Fibroblast of the conjunctiva (primary cell): ENCODE data around the gene DNALI1.
"Not testable (repeated sequence)": the region's sequence is repeated elsewhere in the genome, so short reads cannot be mapped to it uniquely, and the experiment has no call there.

Experiments used
- DNase-seq: peaks from one replicate; pipeline ENCODE4 v3.0.0-alpha.2; 2010; ENCODE audit warnings: low read depth

DNALI1 gene

GRCh38 chr1:37556712-37557196, at the start of gene DNALI1:
TSS of gene DNALI1 (plus strand) at chr1:37556940. CDS start at chr1:37556995, 55 bp downstream.
- DNase-seq: peak; percentile 90

GRCh38 chr1:37509181-37509580, 47.6 kb upstream of the DNALI1 start:
- no peak for DNase-seq

- DNase-seq: no peak
Measured at GRCh38 chr1:37513795-37514349, 42.9 kb upstream of the DNALI1 start.

GRCh38 chr1:37514350-37515184, 42.2 kb upstream of the DNALI1 start, which contains the start of gene MEAF6:
TSS of gene MEAF6 (minus strand) at chr1:37514766. CDS start at chr1:37514746, 20 bp downstream.
- peak; percentile 31 for DNase-seq

- DNase-seq: no peak
Measured at GRCh38 chr1:37515185-37516034, 41.3 kb upstream of the DNALI1 start.

- DNase-seq: no peak
Measured at GRCh38 chr1:37517569-37517968, 39.2 kb upstream of the DNALI1 start.

GRCh38 chr1:37518241-37518640, 38.5 kb upstream of the DNALI1 start:
- DNase-seq: not testable (repeated sequence)

- not testable (repeated sequence) for DNase-seq
Measured at GRCh38 chr1:37518929-37519328, 37.8 kb upstream of the DNALI1 start.

- no peak for DNase-seq
Measured at GRCh38 chr1:37519613-37520012, 37.1 kb upstream of the DNALI1 start.

- DNase-seq: not testable (repeated sequence)
Measured at GRCh38 chr1:37529888-37530287, 26.9 kb upstream of the DNALI1 start.

- not testable (repeated sequence) for DNase-seq
Measured at GRCh38 chr1:37532418-37533156, 24.2 kb upstream of the DNALI1 start.

- no peak for DNase-seq
Measured at GRCh38 chr1:37533317-37534093, 23.2 kb upstream of the DNALI1 start.

- no peak for DNase-seq
Measured at GRCh38 chr1:37537378-37537777, 19.4 kb upstream of the DNALI1 start.

- DNase-seq: not testable (repeated sequence)
Measured at GRCh38 chr1:37539154-37539553, 17.6 kb upstream of the DNALI1 start.

- no peak for DNase-seq
Measured at GRCh38 chr1:37540036-37540785, 16.5 kb upstream of the DNALI1 start.

GRCh38 chr1:37544530-37544929, 12.2 kb upstream of the DNALI1 start:
- no peak for DNase-seq

- DNase-seq: no peak
Measured at GRCh38 chr1:37545019-37545418, 11.7 kb upstream of the DNALI1 start.

- no peak for DNase-seq
Measured at GRCh38 chr1:37549341-37549740, 7.4 kb upstream of the DNALI1 start.

GRCh38 chr1:37553598-37553926, 3.2 kb upstream of the DNALI1 start:
- no peak for DNase-seq
